Forelimb muscle (tissue), 1 donor: ENCODE data around the gene EXOC3. TPM values are rescaled to one million over a fixed set of nuclear protein-coding genes. Genes with fewer than 3 reads are reported as not detected.
"Not testable (repeated sequence)": the region's sequence is repeated elsewhere in the genome, so short reads cannot be mapped to it uniquely, and the experiment has no call there.

Experiments used
- DNase-seq: peaks from one replicate; pipeline ENCODE4 v3.0.0-alpha.2; 2013; ENCODE audit warnings: low read depth
- polyA plus RNA-seq: library from polyadenylated mRNA; unstranded; fragments of 120-200 nt; gene quantifications from one replicate; pipeline ENCODE4 v1.2.1, GENCODE V29; 2013; ENCODE audit not compliant: insufficient read length

EXOC3 gene
- polyA plus RNA-seq, 1 donor, result 39.3 TPM

- DNase-seq, result no peak
Measured at GRCh38 chr5:407051-407450, 35.9 kb upstream of the EXOC3 start.

- DNase-seq, result no peak
Measured at GRCh38 chr5:407801-408268, 35.1 kb upstream of the EXOC3 start.

- no peak for DNase-seq
Measured at GRCh38 chr5:410911-411517, 32.0 kb upstream of the EXOC3 start.

- DNase-seq, result no peak
Measured at GRCh38 chr5:411728-412127, 31.2 kb upstream of the EXOC3 start.

GRCh38 chr5:414991-415927, 27.7 kb upstream of the EXOC3 start:
- DNase-seq, result not testable (repeated sequence)

- no peak for DNase-seq
Measured at GRCh38 chr5:415928-416635, 26.9 kb upstream of the EXOC3 start.

GRCh38 chr5:416636-416960, 26.4 kb upstream of the EXOC3 start:
- DNase-seq, result no peak

- DNase-seq, result no peak
Measured at GRCh38 chr5:417301-418161, 25.4 kb upstream of the EXOC3 start.

GRCh38 chr5:418162-419121, 24.5 kb upstream of the EXOC3 start:
- no peak for DNase-seq

GRCh38 chr5:419970-420369, 23.0 kb upstream of the EXOC3 start:
- no peak for DNase-seq

- no peak for DNase-seq
Measured at GRCh38 chr5:420632-421286, 22.2 kb upstream of the EXOC3 start.

- no peak for DNase-seq
Measured at GRCh38 chr5:421287-421880, 21.6 kb upstream of the EXOC3 start.

GRCh38 chr5:421901-422300, 21.1 kb upstream of the EXOC3 start:
- DNase-seq, result no peak

GRCh38 chr5:422323-423232, 20.4 kb upstream of the EXOC3 start:
- DNase-seq, result no peak

- DNase-seq, result no peak
Measured at GRCh38 chr5:423233-423565, 19.8 kb upstream of the EXOC3 start.

- no peak for DNase-seq
Measured at GRCh38 chr5:423626-424261, 19.2 kb upstream of the EXOC3 start.

- DNase-seq, result no peak
Measured at GRCh38 chr5:424301-425110, 18.5 kb upstream of the EXOC3 start.
